CD4-positive, CD25-positive, alpha-beta regulatory T cell (primary cell): Measurements from ENCODE around the gene PDE4D. TPM values are rescaled to one million over a fixed set of nuclear protein-coding genes. Genes with fewer than 3 reads are reported as not detected.

ENCODE experiments used
- ATAC-seq, 2 donors: fragments of 150-1000 bp; cut with Tn5 transposase; one replicate each; pipeline ENCODE4 v1.10.0; 2021; ENCODE audit warnings: low read depth in 2 of 2, moderate number of reproducible peaks in 2 of 2, moderate library complexity in 1 of 2
- DNase-seq, 3 donors: peaks; one replicate each; pipeline versions ENCODE4 v3.0.0 to v3.0.0-alpha.2; 2012 to 2022; ENCODE audit warnings: mixed read lengths in 1 of 3
- H3K27ac ChIP-seq: one replicate; pipeline ENCODE4 v1.7.0; 2013; ENCODE audit warnings: mild to moderate bottlenecking, low read length; ENCODE audit not compliant: insufficient read depth, poor library complexity, severe bottlenecking
- H3K27me3 ChIP-seq: one replicate; pipeline ENCODE4 v1.7.0; 2013; ENCODE audit warnings: low read length; ENCODE audit not compliant: control insufficient read depth, insufficient read depth
- H3K36me3 ChIP-seq: one replicate; pipeline ENCODE4 v1.7.0; 2013; ENCODE audit warnings: mild to moderate bottlenecking, low read length, moderate library complexity; ENCODE audit not compliant: control insufficient read depth, insufficient read depth
- H3K4me1 ChIP-seq: 2 replicates; pipeline ENCODE4 v1.7.0; 2013; ENCODE audit warnings: mild to moderate bottlenecking, low read length; ENCODE audit not compliant: insufficient read depth, control insufficient read depth, poor library complexity, severe bottlenecking
- H3K4me3 ChIP-seq: one replicate; pipeline ENCODE4 v1.7.0; 2013; ENCODE audit warnings: low read depth, mild to moderate bottlenecking, low read length, moderate library complexity
- H3K9me3 ChIP-seq, 2 experiments: 1 replicate in 1 of 2; 2 replicates in 1 of 2; pipeline ENCODE4 v1.7.0; 2013; ENCODE audit warnings: low read length in 2 of 2, mild to moderate bottlenecking in 1 of 2, moderate library complexity in 1 of 2; ENCODE audit not compliant: control insufficient read depth in 2 of 2
- H3K27ac Mint-ChIP-seq, 3 donors: one replicate each; pipeline ENCODE4 v1.8.0; 2020 to 2022; ENCODE audit warnings: mild to moderate bottlenecking in 3 of 3, mixed read lengths in 3 of 3, moderate library complexity in 2 of 3
- H3K27me3 Mint-ChIP-seq: one replicate; pipeline ENCODE4 v1.8.0; 2022; ENCODE audit warnings: mild to moderate bottlenecking, mixed read lengths
- H3K36me3 Mint-ChIP-seq: one replicate; pipeline ENCODE4 v1.8.0; 2020; ENCODE audit warnings: mixed read lengths
- H3K4me1 Mint-ChIP-seq, 4 donors: one replicate each; pipeline ENCODE4 v1.8.0; 2020 to 2022; ENCODE audit warnings: mixed read lengths in 4 of 4, mild to moderate bottlenecking in 1 of 4
- H3K4me3 Mint-ChIP-seq, 4 donors: one replicate each; pipeline ENCODE4 v1.8.0; 2020 to 2022; ENCODE audit warnings: mild to moderate bottlenecking in 4 of 4, mixed read lengths in 4 of 4, moderate library complexity in 3 of 4
- H3K9me3 Mint-ChIP-seq, 7 donors: one replicate each; pipeline ENCODE4 v1.8.0; 2020 to 2022; ENCODE audit warnings: mixed read lengths in 7 of 7, mild to moderate bottlenecking in 3 of 7, moderate library complexity in 2 of 7
- polyA plus RNA-seq, 4 donors: library from polyadenylated mRNA; unstranded; fragments of 300-500 nt; fragmentation: Illumina TruSeq; gene quantifications; one replicate each; pipeline ENCODE4 v1.2.3, GENCODE V29; 2021
- total RNA-seq: library from RNA; stranded (reverse); gene quantifications from one replicate; pipeline ENCODE4 v1.2.3, GENCODE V29; 2022

The PDE4D gene
- total and polyA plus RNA-seq, 5 donors from 2014 or later, result 2.1 to 39.9 (median 4.8) TPM

DNA sequence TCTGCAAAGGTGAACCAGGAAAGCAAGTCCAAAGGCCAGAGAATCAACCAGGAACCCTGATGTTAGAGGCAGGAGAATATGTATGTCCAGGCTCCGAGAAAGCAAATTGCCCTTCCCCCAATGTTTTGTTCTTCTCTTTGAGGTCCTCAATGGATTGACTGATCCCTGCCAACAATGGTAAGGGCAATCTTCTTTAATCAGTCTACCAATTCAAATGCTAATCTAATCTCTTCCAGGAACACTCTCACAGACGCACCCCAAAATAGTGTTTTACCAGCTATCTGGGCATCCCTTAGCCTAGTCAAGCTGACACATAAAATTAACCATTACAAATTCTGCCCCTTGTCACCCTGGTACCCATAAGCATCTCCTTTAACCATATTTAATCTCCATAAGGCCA is 912.6 kb downstream of the PDE4D start:
- Histone ChIP-seq H3K27me3 (no peaks in the 10 kb centered on the region), H3K4me3 (no peak overlapping the region), H3K4me1 (no peaks in the 10 kb centered on the region), H3K36me3 (peaks cover 1% of the 10 kb centered on the region), H3K9me3 (no peaks in the 10 kb centered on the region), H3K27ac (no peak overlapping the region)
- Mint-ChIP-seq H3K4me1 (peaks cover 0 to 3% (median 0%) of the 10 kb centered on the region in 4 donors), H3K9me3 (no peaks in the 10 kb centered on the region), H3K27ac (no peak overlapping the region), H3K27me3 (no peaks in the 10 kb centered on the region), H3K36me3 (peaks cover 16% of the 10 kb centered on the region), H3K4me3 (no peak overlapping the region)
- ATAC-seq (no peak), DNase-seq (no peak)

DNA sequence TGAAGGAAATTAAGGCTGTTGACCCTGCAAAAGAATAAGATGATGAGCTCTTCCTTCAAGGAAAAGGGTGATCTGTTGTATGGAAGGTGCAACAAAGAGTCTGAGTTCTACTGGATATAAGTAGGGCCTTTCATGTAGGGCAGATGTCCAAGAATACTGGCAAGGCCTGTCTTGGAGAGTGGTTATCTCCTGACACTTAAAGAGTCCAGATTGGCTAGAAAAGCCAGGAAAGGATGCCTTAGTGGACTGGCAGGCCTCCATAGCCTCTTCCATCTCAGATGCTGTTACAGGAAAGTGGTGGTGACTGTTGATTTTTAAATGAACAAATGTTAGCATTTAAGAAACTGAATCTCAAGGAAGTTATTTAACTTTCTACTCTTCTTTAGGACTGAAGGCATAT is 914.4 kb downstream of the PDE4D start:
- H3K36me3 Mint-ChIP-seq, result peaks cover 23% of the 10 kb centered on the region
- Histone ChIP-seq H3K4me1 (no peaks in the 10 kb centered on the region), H3K9me3 (no peaks in the 10 kb centered on the region), H3K27me3 (no peaks in the 10 kb centered on the region), H3K36me3 (peaks cover 11% of the 10 kb centered on the region), H3K27ac (no peak overlapping the region), H3K4me3 (no peak overlapping the region)
- no peaks in the 10 kb centered on the region for H3K27me3 Mint-ChIP-seq
- no peaks in the 10 kb centered on the region for H3K9me3 Mint-ChIP-seq
- peaks cover 0 to 3% (median 0%) of the 10 kb centered on the region in 4 donors for H3K4me1 Mint-ChIP-seq
- no peak for DNase-seq
- no peak for ATAC-seq
- no peak overlapping the region for H3K27ac Mint-ChIP-seq
- H3K4me3 Mint-ChIP-seq, result no peak overlapping the region

DNA sequence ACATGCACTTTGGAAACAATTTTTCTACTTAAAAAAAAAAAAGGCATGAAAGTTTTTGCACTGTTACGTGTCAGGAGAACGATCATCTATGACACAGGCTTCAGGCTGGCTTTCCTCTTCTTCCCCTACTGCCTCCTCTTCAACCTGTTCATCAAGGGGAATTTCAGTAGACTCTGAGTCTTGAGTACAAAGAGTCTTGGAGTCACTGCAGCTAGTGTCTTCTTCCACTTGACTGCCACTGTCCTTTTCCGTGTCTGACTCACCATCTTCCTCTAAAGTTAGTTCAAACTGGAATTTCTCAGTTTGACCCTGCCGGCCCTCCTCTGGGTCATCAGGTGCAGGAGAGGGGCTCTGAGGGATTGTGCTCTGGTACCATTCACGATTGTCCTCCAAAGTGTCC is 918.9 kb downstream of the PDE4D start:
- Mint-ChIP-seq H3K4me1 (peaks cover 0 to 1% (median 0%) of the 10 kb centered on the region in 4 donors), H3K4me3 (no peak overlapping the region), H3K9me3 (no peaks in the 10 kb centered on the region), H3K27me3 (no peaks in the 10 kb centered on the region), H3K36me3 (peaks cover 14% of the 10 kb centered on the region), H3K27ac (no peak overlapping the region)
- H3K4me1 ChIP-seq, result no peaks in the 10 kb centered on the region
- no peaks in the 10 kb centered on the region for H3K27me3 ChIP-seq
- no peak overlapping the region for H3K4me3 ChIP-seq
- H3K9me3 ChIP-seq, result no peaks in the 10 kb centered on the region
- ATAC-seq, result no peak
- DNase-seq, result no peak
- H3K36me3 ChIP-seq, result peaks cover 11% of the 10 kb centered on the region
- H3K27ac ChIP-seq, result no peak overlapping the region

- peaks cover 14% of the 10 kb centered on the region for H3K36me3 Mint-ChIP-seq
- no peaks in the 10 kb centered on the region for H3K27me3 Mint-ChIP-seq
- H3K4me3 Mint-ChIP-seq, result no peak overlapping the region
- H3K4me1 ChIP-seq, result no peaks in the 10 kb centered on the region
- DNase-seq (no peak), ATAC-seq (no peak)
- no peaks in the 10 kb centered on the region for H3K27me3 ChIP-seq
- no peak overlapping the region for H3K4me3 ChIP-seq
- no peaks in the 10 kb centered on the region for H3K9me3 ChIP-seq
- peaks cover 11% of the 10 kb centered on the region for H3K36me3 ChIP-seq
- no peak overlapping the region for H3K27ac Mint-ChIP-seq
- no peak overlapping the region for H3K27ac ChIP-seq
- H3K9me3 Mint-ChIP-seq, result no peaks in the 10 kb centered on the region
- H3K4me1 Mint-ChIP-seq, result peaks cover 0 to 1% (median 0%) of the 10 kb centered on the region in 4 donors
Measured at GRCh38 chr5:58974083-58974482, 919.4 kb downstream of the PDE4D start.

DNA sequence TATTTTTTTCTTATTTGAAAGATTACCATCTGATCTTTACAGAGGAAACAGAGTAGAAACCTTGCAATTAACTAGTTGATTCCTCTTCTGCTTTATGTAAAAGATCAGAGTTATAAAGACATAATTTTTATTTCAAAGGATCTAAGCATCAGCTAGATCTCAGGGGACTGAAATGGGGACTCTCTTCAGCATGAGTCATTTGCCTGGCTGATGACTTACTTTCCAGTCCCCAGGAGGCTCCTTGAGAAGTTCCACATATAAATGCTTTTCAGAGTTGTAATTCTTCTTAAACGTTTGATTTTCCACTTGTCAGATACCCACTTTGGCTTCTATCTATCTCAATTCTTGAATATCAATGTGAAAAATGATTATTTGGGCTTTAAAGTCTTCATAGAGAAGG is 921.2 kb downstream of the PDE4D start:
- Histone ChIP-seq H3K36me3 (peaks cover 11% of the 10 kb centered on the region), H3K9me3 (no peaks in the 10 kb centered on the region), H3K4me3 (no peak overlapping the region), H3K4me1 (no peaks in the 10 kb centered on the region), H3K27ac (no peak overlapping the region), H3K27me3 (no peaks in the 10 kb centered on the region)
- peaks cover 14% of the 10 kb centered on the region for H3K36me3 Mint-ChIP-seq
- no peaks in the 10 kb centered on the region for H3K27me3 Mint-ChIP-seq
- DNase-seq (no peak), ATAC-seq (peak in 1 of 2 donors; percentile 21)
- peaks cover 0 to 1% (median 0%) of the 10 kb centered on the region in 4 donors for H3K4me1 Mint-ChIP-seq
- no peaks in the 10 kb centered on the region for H3K9me3 Mint-ChIP-seq
- no peak overlapping the region for H3K4me3 Mint-ChIP-seq
- no peak overlapping the region for H3K27ac Mint-ChIP-seq

GRCh38 chr5:58970766-58971165 is 922.8 kb downstream of the PDE4D start:
- peaks cover 0 to 1% (median 0%) of the 10 kb centered on the region in 4 donors for H3K4me1 Mint-ChIP-seq
- Histone ChIP-seq H3K27ac (no peak overlapping the region), H3K4me1 (no peaks in the 10 kb centered on the region), H3K36me3 (peaks cover 9% of the 10 kb centered on the region), H3K9me3 (no peaks in the 10 kb centered on the region), H3K27me3 (no peaks in the 10 kb centered on the region), H3K4me3 (no peak overlapping the region)
- DNase-seq (no peak), ATAC-seq (no peak)
- no peaks in the 10 kb centered on the region for H3K9me3 Mint-ChIP-seq
- H3K4me3 Mint-ChIP-seq, result no peak overlapping the region
- H3K27me3 Mint-ChIP-seq, result no peaks in the 10 kb centered on the region
- H3K27ac Mint-ChIP-seq, result no peak overlapping the region
- peaks cover 7% of the 10 kb centered on the region for H3K36me3 Mint-ChIP-seq

DNA sequence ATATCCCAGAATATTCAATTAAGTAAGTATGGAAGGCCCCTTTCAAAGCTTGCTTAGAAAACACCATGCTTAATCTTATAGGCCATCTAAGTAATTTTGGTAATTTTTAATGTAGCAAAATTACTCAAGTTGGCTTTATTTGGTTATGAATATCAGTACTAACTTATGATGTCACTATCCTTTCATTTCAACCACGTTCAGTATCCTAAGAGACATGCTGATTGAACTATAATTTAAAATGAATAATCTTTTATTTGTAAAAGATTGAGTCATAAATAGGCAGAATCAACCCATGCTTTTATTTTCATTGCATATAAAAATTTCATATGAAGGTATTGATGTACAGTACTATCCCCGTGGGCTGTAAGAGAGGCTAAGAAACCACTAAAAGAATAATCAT is 923.7 kb downstream of the PDE4D start:
- peaks cover 5% of the 10 kb centered on the region for H3K36me3 ChIP-seq
- no peak overlapping the region for H3K27ac Mint-ChIP-seq
- H3K4me3 Mint-ChIP-seq, result no peak overlapping the region
- H3K4me1 ChIP-seq, result no peaks in the 10 kb centered on the region
- peaks cover 3% of the 10 kb centered on the region for H3K36me3 Mint-ChIP-seq
- no peak overlapping the region for H3K4me3 ChIP-seq
- no peaks in the 10 kb centered on the region for H3K27me3 ChIP-seq
- no peaks in the 10 kb centered on the region for H3K9me3 ChIP-seq
- H3K27me3 Mint-ChIP-seq, result no peaks in the 10 kb centered on the region
- peaks cover 0 to 1% (median 0%) of the 10 kb centered on the region in 4 donors for H3K4me1 Mint-ChIP-seq
- no peak for DNase-seq
- ATAC-seq, result no peak
- H3K9me3 Mint-ChIP-seq, result no peaks in the 10 kb centered on the region
- H3K27ac ChIP-seq, result no peak overlapping the region

- Histone ChIP-seq H3K27me3 (no peaks in the 10 kb centered on the region), H3K4me1 (no peaks in the 10 kb centered on the region), H3K36me3 (peaks cover 2% of the 10 kb centered on the region), H3K4me3 (no peak overlapping the region), H3K27ac (no peak overlapping the region), H3K9me3 (no peaks in the 10 kb centered on the region)
- no peaks in the 10 kb centered on the region for H3K9me3 Mint-ChIP-seq
- DNase-seq (no peak), ATAC-seq (no peak)
- H3K36me3 Mint-ChIP-seq, result no peaks in the 10 kb centered on the region
- peaks cover 0 to 1% (median 0%) of the 10 kb centered on the region in 4 donors for H3K4me1 Mint-ChIP-seq
- no peaks in the 10 kb centered on the region for H3K27me3 Mint-ChIP-seq
- peak overlapping the region in 1 of 4 donors; percentile 64 for H3K4me3 Mint-ChIP-seq
- no peak overlapping the region for H3K27ac Mint-ChIP-seq
Measured at GRCh38 chr5:58969253-58969652, 924.3 kb downstream of the PDE4D start.
